ENCODE data around the gene HAUS7.

HAUS7 gene

GRCh38 chrX:153460826-153461225, 9.6 kb downstream of the HAUS7 start:
- Histone ChIP-seq H3K36me3 (replicated peaks in 1 of 2; ENCODE audit: control insufficient read depth in 2 of 2, insufficient read depth in 2 of 2, low read length in 2 of 2) (peaks cover 0 to 13% of the 10 kb centered on the region in 2 donors), H3K4me1 (ENCODE audit: control insufficient read depth in 2 of 2, insufficient read depth in 1 of 2, low read depth in 1 of 2, low read length in 2 of 2) (no peaks in the 10 kb centered on the region), H3K79me1 (ENCODE audit: low read depth, low read length) (peaks cover 2% of the 10 kb centered on the region), H3K9ac (ENCODE audit: low read depth, low read length, poor library complexity) (no peak overlapping the region), H3K4me2 (ENCODE audit: insufficient read depth, low read length, poor library complexity, severe bottlenecking) (no peak overlapping the region), H4K8ac (ENCODE audit: low read depth, low read length) (no peak overlapping the region), H3K18ac (ENCODE audit: low read length) (no peak overlapping the region), H3K4me3 (ENCODE audit: low read length in 2 of 2) (no peak overlapping the region), H3K14ac (ENCODE audit: low read length) (no peak overlapping the region), H2BK12ac (ENCODE audit: low read length) (no peak overlapping the region), H2AK5ac (ENCODE audit: low read depth, low read length) (no peak overlapping the region), H3K4ac (ENCODE audit: low read length) (no peak overlapping the region), H3K9me3 (replicated peaks in 1 of 2; ENCODE audit: control insufficient read depth in 2 of 2, insufficient read depth in 1 of 2, low read depth in 1 of 2, low read length in 2 of 2) (no peaks in the 10 kb centered on the region), H3K27me3 (ENCODE audit: control insufficient read depth in 3 of 3, insufficient read depth in 3 of 3, low read depth in 1 of 3, low read length in 3 of 3) (peaks cover 0 to 10% (median 0%) of the 10 kb centered on the region in 3 experiments), H4K91ac (ENCODE audit: low read depth, low read length, poor library complexity) (no peak overlapping the region), H3K27ac (replicated peaks; ENCODE audit: low read length) (no peak overlapping the region), H2AFZ (ENCODE audit: low read length) (no peak overlapping the region), H2BK5ac (ENCODE audit: low read length) (no peak overlapping the region), H3K23ac (ENCODE audit: low read depth, low read length, poor library complexity) (no peak overlapping the region), H2BK120ac (ENCODE audit: low read depth, low read length) (no peak overlapping the region), H2BK15ac (ENCODE audit: low read length) (no peak overlapping the region)
- no peak for DNase-seq (ENCODE audit: low spot score)
- no CpG with 5 or more reads among the region's 7 CpGs for WGBS, 2 donors (ENCODE audit: extremely low coverage in 2 of 2, insufficient read length in 2 of 2, insufficient replicate concordance in 1 of 2)

GRCh38 chrX:153459986-153460385, 10.4 kb downstream of the HAUS7 start:
- Histone ChIP-seq H3K9me3 (replicated peaks in 1 of 2; ENCODE audit: control insufficient read depth in 2 of 2, insufficient read depth in 1 of 2, low read depth in 1 of 2, low read length in 2 of 2) (no peaks in the 10 kb centered on the region), H4K91ac (ENCODE audit: low read depth, low read length, poor library complexity) (no peak overlapping the region), H3K18ac (ENCODE audit: low read length) (no peak overlapping the region), H2BK15ac (ENCODE audit: low read length) (no peak overlapping the region), H3K36me3 (replicated peaks in 1 of 2; ENCODE audit: control insufficient read depth in 2 of 2, insufficient read depth in 2 of 2, low read length in 2 of 2) (peaks cover 0 to 15% of the 10 kb centered on the region in 2 donors), H3K9ac (ENCODE audit: low read depth, low read length, poor library complexity) (no peak overlapping the region), H3K79me1 (ENCODE audit: low read depth, low read length) (peaks cover 2% of the 10 kb centered on the region), H3K27me3 (ENCODE audit: control insufficient read depth in 3 of 3, insufficient read depth in 3 of 3, low read depth in 1 of 3, low read length in 3 of 3) (peaks cover 0 to 10% (median 0%) of the 10 kb centered on the region in 3 experiments), H3K14ac (ENCODE audit: low read length) (no peak overlapping the region), H4K8ac (ENCODE audit: low read depth, low read length) (no peak overlapping the region), H3K4me1 (ENCODE audit: control insufficient read depth in 2 of 2, insufficient read depth in 1 of 2, low read depth in 1 of 2, low read length in 2 of 2) (no peaks in the 10 kb centered on the region), H2BK120ac (ENCODE audit: low read depth, low read length) (no peak overlapping the region), H3K4ac (ENCODE audit: low read length) (no peak overlapping the region), H2BK5ac (ENCODE audit: low read length) (no peak overlapping the region), H3K4me3 (ENCODE audit: low read length in 2 of 2) (no peak overlapping the region), H2BK12ac (ENCODE audit: low read length) (no peak overlapping the region), H3K27ac (replicated peaks; ENCODE audit: low read length) (no peak overlapping the region), H2AFZ (ENCODE audit: low read length) (no peak overlapping the region), H3K23ac (ENCODE audit: low read depth, low read length, poor library complexity) (no peak overlapping the region), H3K4me2 (ENCODE audit: insufficient read depth, low read length, poor library complexity, severe bottlenecking) (no peak overlapping the region), H2AK5ac (ENCODE audit: low read depth, low read length) (no peak overlapping the region)
- no peak for DNase-seq (ENCODE audit: low spot score)
- WGBS, 2 donors (ENCODE audit: extremely low coverage in 2 of 2, insufficient read length in 2 of 2, insufficient replicate concordance in 1 of 2) = no CpG with 5 or more reads among the region's 4 CpGs

DNA sequence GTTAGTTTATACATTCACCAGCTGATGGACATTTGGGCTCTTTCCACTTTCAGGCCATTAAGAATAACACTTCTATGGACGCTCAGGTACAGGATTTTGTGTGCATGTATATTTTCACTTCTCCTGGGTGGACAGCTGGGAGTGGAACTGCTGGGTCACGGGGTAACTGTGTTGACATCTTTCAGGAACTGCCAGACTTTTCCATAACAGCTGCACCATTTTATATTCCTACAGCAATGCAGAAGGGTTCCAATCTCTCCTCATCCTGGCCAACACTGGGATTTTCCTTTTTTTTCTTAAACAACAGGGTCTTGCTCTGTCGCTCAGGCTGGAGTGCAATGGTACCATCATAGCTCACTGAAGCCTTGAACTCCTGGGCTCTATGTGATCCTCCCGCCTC, 11.9 kb downstream of the HAUS7 start:
- peaks cover 0 to 20% of the 10 kb centered on the region in 2 donors for H3K36me3 ChIP-seq (replicated peaks in 1 of 2; ENCODE audit: control insufficient read depth in 2 of 2, insufficient read depth in 2 of 2, low read length in 2 of 2)
- no peaks in the 10 kb centered on the region for H3K4me1 ChIP-seq (ENCODE audit: control insufficient read depth in 2 of 2, insufficient read depth in 1 of 2, low read depth in 1 of 2, low read length in 2 of 2)
- no peak overlapping the region for H4K8ac ChIP-seq (ENCODE audit: low read depth, low read length)
- H3K9me3 ChIP-seq (replicated peaks in 1 of 2; ENCODE audit: control insufficient read depth in 2 of 2, insufficient read depth in 1 of 2, low read depth in 1 of 2, low read length in 2 of 2) = no peaks in the 10 kb centered on the region
- no peak overlapping the region for H3K4ac ChIP-seq (ENCODE audit: low read length)
- H2BK15ac ChIP-seq (ENCODE audit: low read length) = no peak overlapping the region
- no peak overlapping the region for H2AK5ac ChIP-seq (ENCODE audit: low read depth, low read length)
- no peak overlapping the region for H3K14ac ChIP-seq (ENCODE audit: low read length)
- H2BK12ac ChIP-seq (ENCODE audit: low read length) = no peak overlapping the region
- H3K18ac ChIP-seq (ENCODE audit: low read length) = no peak overlapping the region
- no peak overlapping the region for H2BK5ac ChIP-seq (ENCODE audit: low read length)
- no peak overlapping the region for H3K27ac ChIP-seq (replicated peaks; ENCODE audit: low read length)
- WGBS, 2 donors (ENCODE audit: extremely low coverage in 2 of 2, insufficient read length in 2 of 2, insufficient replicate concordance in 1 of 2) = no CpG with 5 or more reads among the region's 4 CpGs
- no peak overlapping the region for H3K9ac ChIP-seq (ENCODE audit: low read depth, low read length, poor library complexity)
- H3K27me3 ChIP-seq (ENCODE audit: control insufficient read depth in 3 of 3, insufficient read depth in 3 of 3, low read depth in 1 of 3, low read length in 3 of 3) = peaks cover 0 to 10% (median 0%) of the 10 kb centered on the region in 3 experiments
- H4K91ac ChIP-seq (ENCODE audit: low read depth, low read length, poor library complexity) = no peak overlapping the region
- no peak overlapping the region for H3K4me3 ChIP-seq (ENCODE audit: low read length in 2 of 2)
- no peak overlapping the region for H2BK120ac ChIP-seq (ENCODE audit: low read depth, low read length)
- DNase-seq (ENCODE audit: low spot score) = no peak
- H2AFZ ChIP-seq (ENCODE audit: low read length) = no peak overlapping the region
- no peak overlapping the region for H3K4me2 ChIP-seq (ENCODE audit: insufficient read depth, low read length, poor library complexity, severe bottlenecking)
- H3K79me1 ChIP-seq (ENCODE audit: low read depth, low read length) = peaks cover 2% of the 10 kb centered on the region
- no peak overlapping the region for H3K23ac ChIP-seq (ENCODE audit: low read depth, low read length, poor library complexity)

- Histone ChIP-seq H3K4me3 (ENCODE audit: low read length in 2 of 2) (no peak overlapping the region), H3K4ac (ENCODE audit: low read length) (no peak overlapping the region), H3K23ac (ENCODE audit: low read depth, low read length, poor library complexity) (no peak overlapping the region), H4K8ac (ENCODE audit: low read depth, low read length) (no peak overlapping the region), H3K4me1 (ENCODE audit: control insufficient read depth in 2 of 2, insufficient read depth in 1 of 2, low read depth in 1 of 2, low read length in 2 of 2) (no peaks in the 10 kb centered on the region), H3K79me1 (ENCODE audit: low read depth, low read length) (peaks cover 2% of the 10 kb centered on the region), H2BK120ac (ENCODE audit: low read depth, low read length) (no peak overlapping the region), H2AK5ac (ENCODE audit: low read depth, low read length) (no peak overlapping the region), H2AFZ (ENCODE audit: low read length) (no peak overlapping the region), H3K9ac (ENCODE audit: low read depth, low read length, poor library complexity) (no peak overlapping the region), H4K91ac (ENCODE audit: low read depth, low read length, poor library complexity) (no peak overlapping the region), H2BK5ac (ENCODE audit: low read length) (no peak overlapping the region), H3K4me2 (ENCODE audit: insufficient read depth, low read length, poor library complexity, severe bottlenecking) (no peak overlapping the region), H3K9me3 (replicated peaks in 1 of 2; ENCODE audit: control insufficient read depth in 2 of 2, insufficient read depth in 1 of 2, low read depth in 1 of 2, low read length in 2 of 2) (no peaks in the 10 kb centered on the region), H2BK12ac (ENCODE audit: low read length) (no peak overlapping the region), H2BK15ac (ENCODE audit: low read length) (no peak overlapping the region), H3K14ac (ENCODE audit: low read length) (no peak overlapping the region), H3K27ac (replicated peaks; ENCODE audit: low read length) (no peak overlapping the region), H3K36me3 (replicated peaks in 1 of 2; ENCODE audit: control insufficient read depth in 2 of 2, insufficient read depth in 2 of 2, low read length in 2 of 2) (peaks cover 0 to 20% of the 10 kb centered on the region in 2 donors), H3K27me3 (ENCODE audit: control insufficient read depth in 3 of 3, insufficient read depth in 3 of 3, low read depth in 1 of 3, low read length in 3 of 3) (peaks cover 0 to 10% (median 0%) of the 10 kb centered on the region in 3 experiments), H3K18ac (ENCODE audit: low read length) (no peak overlapping the region)
- WGBS, 2 donors (ENCODE audit: extremely low coverage in 2 of 2, insufficient read length in 2 of 2, insufficient replicate concordance in 1 of 2) = no CpG with 5 or more reads among the region's 17 CpGs
- no peak for DNase-seq (ENCODE audit: low spot score)
These were observed 12.4 kb downstream of the HAUS7 start for GRCh38 chrX:153457827-153458466.

Data from neuronal stem cell (in vitro differentiated cells).